GM19395 (cell line): Measurements from ENCODE around the gene ARPIN.

Experiments
- ATAC-seq: cut with Tn5 transposase; IDR thresholded peaks from one replicate; pipeline ENCODE4 v1.9.1; 2021; ENCODE audit warnings: mild to moderate bottlenecking, moderate library complexity; ENCODE audit not compliant: unreplicated experiment

Gene ARPIN

GRCh38 chr15:89847101-89847500 is 65.7 kb downstream of the ARPIN start:
- no peak for ATAC-seq

GRCh38 chr15:89845305-89845893 is 67.4 kb downstream of the ARPIN start:
- no peak for ATAC-seq
